HL-60 (cell line): ENCODE data around the gene ZBTB33.

ENCODE experiments used
- DNase-seq, 2 experiments: peaks; one replicate each; pipeline ENCODE4 v3.0.0-alpha.2; 2010 to 2020; ENCODE audit warnings: low read depth in 1 of 2, low spot score in 1 of 2
- H3K27ac ChIP-seq: fragments of 250-450 bp; sonication (Bioruptor Pico); replicated peaks from 2 replicates; pipeline ENCODE4 v1.5.1; 2020; ENCODE audit warnings: mild to moderate bottlenecking, moderate library complexity
- H3K27me3 ChIP-seq: fragments of 250-450 bp; sonication (Bioruptor Pico); 2 replicates; pipeline ENCODE4 v1.5.1; 2021; ENCODE audit warnings: mild to moderate bottlenecking, moderate library complexity; ENCODE audit not compliant: insufficient read depth, poor library complexity, severe bottlenecking
- H3K4me3 ChIP-seq: replicated peaks from 2 replicates; pipeline ENCODE4 v1.5.1; 2011; ENCODE audit warnings: mild to moderate bottlenecking, control low read depth, low read length; ENCODE audit not compliant: insufficient read depth
- GABPA ChIP-seq: IDR thresholded peaks from 2 replicates; pipeline ENCODE4 v1.6.1; 2012; ENCODE audit warnings: low read depth
- POLR2AphosphoS5 ChIP-seq: IDR thresholded peaks from 2 replicates; pipeline ENCODE4 v1.6.1; 2012; ENCODE audit warnings: low read depth
- SPI1 ChIP-seq: IDR thresholded peaks from 2 replicates; pipeline ENCODE4 v1.6.1; 2012; ENCODE audit warnings: low read depth, mild to moderate bottlenecking, borderline replicate concordance
- TF ChIP-seq, protein P1 (sequence below): IDR thresholded peaks from one replicate; pipeline ENCODE4 v1.5.1; 2011; ENCODE audit warnings: low read length, control low read depth, inconsistent platforms; ENCODE audit not compliant: insufficient read depth
- TF ChIP-seq, protein P2 (sequence below): IDR thresholded peaks from 2 replicates; pipeline ENCODE4 v1.6.1; 2012; ENCODE audit warnings: low read depth; ENCODE audit not compliant: insufficient replicate concordance

ZBTB33 gene

DNA sequence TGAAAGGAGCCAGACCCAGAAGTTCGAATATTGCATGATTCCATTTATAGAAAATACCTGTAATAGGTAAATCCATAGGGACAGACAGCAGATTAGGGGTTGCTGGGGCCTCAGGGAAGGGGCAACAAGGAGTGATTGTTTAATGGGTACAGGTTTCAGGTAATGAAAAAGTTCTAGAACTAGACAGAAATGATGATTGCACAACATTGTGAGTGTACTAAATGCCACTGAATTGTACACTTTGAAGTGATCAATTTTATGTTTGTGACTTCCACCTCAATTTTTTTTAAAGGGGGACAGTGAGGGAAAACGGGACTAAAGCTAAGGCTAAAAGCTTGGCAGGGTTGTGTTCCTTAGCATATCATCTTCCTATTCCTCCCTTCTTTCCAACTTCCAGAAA lies 23.5 kb downstream of the ZBTB33 start:
- TF ChIP-seq, protein P1, sequence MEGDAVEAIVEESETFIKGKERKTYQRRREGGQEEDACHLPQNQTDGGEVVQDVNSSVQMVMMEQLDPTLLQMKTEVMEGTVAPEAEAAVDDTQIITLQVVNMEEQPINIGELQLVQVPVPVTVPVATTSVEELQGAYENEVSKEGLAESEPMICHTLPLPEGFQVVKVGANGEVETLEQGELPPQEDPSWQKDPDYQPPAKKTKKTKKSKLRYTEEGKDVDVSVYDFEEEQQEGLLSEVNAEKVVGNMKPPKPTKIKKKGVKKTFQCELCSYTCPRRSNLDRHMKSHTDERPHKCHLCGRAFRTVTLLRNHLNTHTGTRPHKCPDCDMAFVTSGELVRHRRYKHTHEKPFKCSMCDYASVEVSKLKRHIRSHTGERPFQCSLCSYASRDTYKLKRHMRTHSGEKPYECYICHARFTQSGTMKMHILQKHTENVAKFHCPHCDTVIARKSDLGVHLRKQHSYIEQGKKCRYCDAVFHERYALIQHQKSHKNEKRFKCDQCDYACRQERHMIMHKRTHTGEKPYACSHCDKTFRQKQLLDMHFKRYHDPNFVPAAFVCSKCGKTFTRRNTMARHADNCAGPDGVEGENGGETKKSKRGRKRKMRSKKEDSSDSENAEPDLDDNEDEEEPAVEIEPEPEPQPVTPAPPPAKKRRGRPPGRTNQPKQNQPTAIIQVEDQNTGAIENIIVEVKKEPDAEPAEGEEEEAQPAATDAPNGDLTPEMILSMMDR = no peak
- TF ChIP-seq POLR2AphosphoS5 (no peak), GABPA (no peak), SPI1 (no peak)
- TF ChIP-seq, protein P2, sequence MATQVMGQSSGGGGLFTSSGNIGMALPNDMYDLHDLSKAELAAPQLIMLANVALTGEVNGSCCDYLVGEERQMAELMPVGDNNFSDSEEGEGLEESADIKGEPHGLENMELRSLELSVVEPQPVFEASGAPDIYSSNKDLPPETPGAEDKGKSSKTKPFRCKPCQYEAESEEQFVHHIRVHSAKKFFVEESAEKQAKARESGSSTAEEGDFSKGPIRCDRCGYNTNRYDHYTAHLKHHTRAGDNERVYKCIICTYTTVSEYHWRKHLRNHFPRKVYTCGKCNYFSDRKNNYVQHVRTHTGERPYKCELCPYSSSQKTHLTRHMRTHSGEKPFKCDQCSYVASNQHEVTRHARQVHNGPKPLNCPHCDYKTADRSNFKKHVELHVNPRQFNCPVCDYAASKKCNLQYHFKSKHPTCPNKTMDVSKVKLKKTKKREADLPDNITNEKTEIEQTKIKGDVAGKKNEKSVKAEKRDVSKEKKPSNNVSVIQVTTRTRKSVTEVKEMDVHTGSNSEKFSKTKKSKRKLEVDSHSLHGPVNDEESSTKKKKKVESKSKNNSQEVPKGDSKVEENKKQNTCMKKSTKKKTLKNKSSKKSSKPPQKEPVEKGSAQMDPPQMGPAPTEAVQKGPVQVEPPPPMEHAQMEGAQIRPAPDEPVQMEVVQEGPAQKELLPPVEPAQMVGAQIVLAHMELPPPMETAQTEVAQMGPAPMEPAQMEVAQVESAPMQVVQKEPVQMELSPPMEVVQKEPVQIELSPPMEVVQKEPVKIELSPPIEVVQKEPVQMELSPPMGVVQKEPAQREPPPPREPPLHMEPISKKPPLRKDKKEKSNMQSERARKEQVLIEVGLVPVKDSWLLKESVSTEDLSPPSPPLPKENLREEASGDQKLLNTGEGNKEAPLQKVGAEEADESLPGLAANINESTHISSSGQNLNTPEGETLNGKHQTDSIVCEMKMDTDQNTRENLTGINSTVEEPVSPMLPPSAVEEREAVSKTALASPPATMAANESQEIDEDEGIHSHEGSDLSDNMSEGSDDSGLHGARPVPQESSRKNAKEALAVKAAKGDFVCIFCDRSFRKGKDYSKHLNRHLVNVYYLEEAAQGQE = no peak

DNA sequence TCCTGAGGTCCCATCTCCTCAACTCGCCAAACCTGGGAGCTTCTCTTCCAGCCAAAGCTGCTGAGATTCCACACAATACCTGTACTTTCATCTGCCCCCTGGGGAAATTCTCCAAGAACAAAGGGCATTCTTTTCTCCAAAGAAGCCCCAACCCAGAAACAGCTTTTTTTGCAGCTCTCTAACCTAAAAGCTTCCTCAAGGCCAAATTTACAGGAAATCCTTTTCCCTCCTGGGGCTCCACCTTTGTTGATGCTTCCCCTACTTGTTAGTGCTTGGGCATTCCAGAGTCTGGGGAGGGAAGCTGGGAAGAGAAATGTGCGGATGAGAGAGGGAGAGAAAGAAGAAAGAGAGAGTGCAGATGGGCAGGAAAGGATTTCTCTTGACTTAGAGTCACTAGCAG lies 24.3 kb downstream of the ZBTB33 start:
- DNase-seq = no peak
- H3K27ac ChIP-seq = no peak overlapping the region
- H3K4me3 ChIP-seq = no peak overlapping the region
- peaks cover 2% of the 10 kb centered on the region for H3K27me3 ChIP-seq
- TF ChIP-seq, protein P2 = no peak
- no peak for TF ChIP-seq GABPA
- no peak for TF ChIP-seq POLR2AphosphoS5
- TF ChIP-seq SPI1 = no peak
- TF ChIP-seq, protein P1 = no peak

More for the DNA sequence above, 23.5 kb downstream of the ZBTB33 start:
- H3K27me3 ChIP-seq = no peaks in the 10 kb centered on the region
- H3K27ac ChIP-seq = no peak overlapping the region
- DNase-seq = no peak
- H3K4me3 ChIP-seq = no peak overlapping the region

DNA sequence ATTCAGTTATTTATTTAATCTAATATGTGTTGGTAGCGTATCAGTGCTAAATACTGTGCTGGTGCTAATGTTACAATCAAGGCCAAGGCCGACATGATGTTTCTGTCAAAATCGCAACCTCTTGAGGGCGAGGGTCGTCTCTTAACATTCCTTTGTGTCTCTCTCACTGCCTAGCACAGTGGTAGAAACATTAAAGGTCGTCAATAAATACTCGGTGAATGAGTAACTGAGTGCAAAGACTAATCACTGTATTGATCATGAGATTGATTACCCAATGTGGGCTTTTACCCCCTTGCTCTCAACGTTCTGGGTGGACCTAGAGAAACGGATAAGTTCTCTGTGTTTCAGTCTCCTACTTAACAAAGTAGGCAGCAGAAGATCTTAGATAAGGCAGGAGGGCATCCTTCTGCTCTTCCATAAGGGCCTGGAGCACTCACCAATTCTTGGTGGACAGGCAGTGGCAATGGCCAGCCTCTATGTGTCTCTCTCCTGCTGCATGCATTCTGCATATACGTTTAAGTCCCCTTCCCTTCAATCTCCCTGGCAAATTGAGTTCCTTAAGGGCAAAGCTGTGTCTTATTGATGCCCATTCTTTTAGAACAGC lies 30.5 kb downstream of the ZBTB33 start:
- DNase-seq = no peak
- TF ChIP-seq, protein P2 = no peak
- TF ChIP-seq GABPA = no peak
- no peak for TF ChIP-seq POLR2AphosphoS5
- TF ChIP-seq SPI1 = no peak
- TF ChIP-seq, protein P1 = no peak
- Histone ChIP-seq H3K4me3 (no peak overlapping the region), H3K27ac (no peak overlapping the region), H3K27me3 (peaks cover 2% of the 10 kb centered on the region)
